Body of pancreas (tissue), 4 donors: ENCODE measurements around the gene REC114. TPM values are rescaled to one million over a fixed set of nuclear protein-coding genes. Genes with fewer than 3 reads are reported as not detected.

Source experiments
- ATAC-seq: fragments of 150-250 bp; one replicate; pipeline ENCODE4 v1.9.1; 2016
- DNase-seq, 4 donors: peaks; one replicate each; pipeline ENCODE4 v3.0.0-alpha.2; 2019
- H3K27ac ChIP-seq, 4 donors: fragments of 200-600 bp; sonication (generic); 1 replicate in 3 of 4; 2 replicates in 1 of 4; pipeline versions ENCODE4 v1.5.1 to v1.6.1; 2016 to 2019; ENCODE audit warnings: mild to moderate bottlenecking in 1 of 4, mixed read lengths in 1 of 4, moderate library complexity in 1 of 4
- H3K27me3 ChIP-seq, 2 donors: fragments of 200-600 bp; sonication (generic); one replicate each; pipeline ENCODE4 v1.6.0; 2016; ENCODE audit warnings: mild to moderate bottlenecking in 1 of 2
- H3K36me3 ChIP-seq, 2 donors: fragments of 200-600 bp; sonication (generic); replicated peaks in 1 of 2; 2 replicates each; pipeline ENCODE4 v1.5.1; 2016; ENCODE audit warnings: low read depth in 2 of 2; ENCODE audit not compliant: insufficient read depth in 1 of 2
- H3K4me1 ChIP-seq: fragments of 200-600 bp; sonication (generic); one replicate; pipeline ENCODE4 v1.6.0; 2016
- H3K4me3 ChIP-seq, 2 donors: fragments of 200-600 bp; sonication (generic); 1 replicate in 1 of 2; 2 replicates in 1 of 2; pipeline ENCODE4 v1.5.1; 2016 to 2019
- H3K9me3 ChIP-seq, 3 donors: fragments of 200-600 bp; sonication (generic); 1 replicate in 2 of 3; 2 replicates in 1 of 3; pipeline ENCODE4 v1.5.1; 2016
- CTCF ChIP-seq, 7 experiments: fragments of 450-650 bp in 4 of 7; fragments of 200-600 bp in 3 of 7; sonication (generic) in 3 of 7; IDR thresholded peaks; one replicate each; pipeline ENCODE4 v1.5.1; 2016 to 2019; ENCODE audit warnings: antibody characterized with exemption in 7 of 7
- POLR2A ChIP-seq, 3 donors: fragments of 450-650 bp; IDR thresholded peaks; one replicate each; pipeline ENCODE4 v1.6.1; 2016; ENCODE audit warnings: antibody characterized with exemption in 3 of 3, mild to moderate bottlenecking in 2 of 3
- WGBS, 2 donors: methylation state at CpG; one replicate each; pipeline ENCODE4 v1.1.5; 2017; 5-methylcytosine and 5-hydroxymethylcytosine counted together
- intact Hi-C: fragments of 100-400 bp; cut with DNase I; formaldehyde crosslinking; loops from one replicate; pipeline ENCODE4 v1.15.1; 2023
- total RNA-seq, 2 donors: library from RNA; depleted of rRNA; stranded (reverse); fragments of >200 nt; gene quantifications; one replicate each; pipeline ENCODE4 v1.1.0, GENCODE V29; 2016

Gene REC114
- total RNA-seq, result not detected

- WGBS, 2 donors, result 83 to 86% methylated on average over 15 to 22 of the region's 22 CpGs
- Histone ChIP-seq H3K27me3 (no peaks in the 10 kb centered on the region), H3K4me3 (no peak within 1 kb of the TSS), H3K27ac (no peak within 1 kb of the TSS), H3K9me3 (no peaks in the 10 kb centered on the region), H3K36me3 (no peaks in the 10 kb centered on the region), H3K4me1 (no peaks in the 10 kb centered on the region)
- intact Hi-C loops, result no loop called here
- TF ChIP-seq POLR2A (IDR thresholded peaks at IDR 0.05) (no peak), CTCF (IDR thresholded peaks at IDR 0.05) (no peak)
- DNase-seq (no peak), ATAC-seq (no peak)
These were observed at the start of gene REC114 for GRCh38 chr15:73442968-73443367. Gene REC114 (plus strand): TSS chr15:73443164. CDS start chr15:73443186, 22 bp downstream.

DNA sequence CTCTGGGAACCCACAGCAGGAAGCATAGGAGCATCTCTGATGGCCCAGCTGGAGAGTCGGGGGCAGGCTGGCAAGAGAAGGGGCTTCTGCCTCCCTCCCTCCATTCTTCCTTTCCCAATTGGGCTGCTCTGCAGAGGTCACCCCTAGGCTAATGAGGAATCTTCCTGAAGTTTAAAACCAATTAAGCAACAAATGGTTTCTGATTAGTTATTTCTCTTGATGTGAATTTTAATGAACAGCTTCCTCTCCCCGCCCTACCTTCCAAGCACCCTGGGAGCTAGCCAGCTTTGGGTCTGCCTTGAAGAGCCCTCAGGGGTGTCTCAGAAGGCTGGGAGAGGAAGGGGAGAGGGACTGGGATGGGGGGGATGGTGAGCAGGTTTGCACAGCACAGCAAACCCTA, 49.6 kb upstream of the REC114 start:
- DNase-seq (no peak), ATAC-seq (no peak)
- H3K27ac ChIP-seq, result no peak overlapping the region
- peaks cover 5% of the 10 kb centered on the region for H3K4me1 ChIP-seq
- no peak overlapping the region for H3K4me3 ChIP-seq
- no peaks in the 10 kb centered on the region for H3K36me3 ChIP-seq
- no peaks in the 10 kb centered on the region for H3K9me3 ChIP-seq
- intact Hi-C loops, result no loop called here
- WGBS, 2 donors, result 57 to 63% methylated on average over 2 of the region's 2 CpGs
- H3K27me3 ChIP-seq, result no peaks in the 10 kb centered on the region
- TF ChIP-seq POLR2A (IDR thresholded peaks at IDR 0.05) (no peak), CTCF (IDR thresholded peaks at IDR 0.05) (no peak)

DNA sequence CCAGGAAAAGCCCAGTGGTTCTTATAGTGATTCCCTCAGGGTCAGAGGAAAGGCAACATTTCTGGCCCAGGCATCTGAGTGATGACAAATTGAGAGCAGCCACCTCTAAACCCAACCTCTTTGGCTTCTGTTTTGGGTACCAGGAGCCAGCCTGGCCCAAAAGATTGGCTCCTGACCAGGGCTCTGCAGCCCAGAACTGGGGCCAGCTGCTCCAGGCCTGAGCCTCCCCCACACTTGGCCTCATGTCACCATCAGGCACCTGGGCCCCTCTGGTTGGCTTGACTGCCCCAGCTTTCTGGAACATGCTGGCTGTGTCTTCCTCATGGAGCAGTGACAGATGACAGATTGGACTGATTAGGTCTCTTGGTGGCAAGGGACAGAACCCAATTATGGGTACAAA, 48.2 kb upstream of the REC114 start:
- Histone ChIP-seq H3K27ac (no peak overlapping the region), H3K4me3 (no peak overlapping the region), H3K9me3 (no peaks in the 10 kb centered on the region), H3K27me3 (no peaks in the 10 kb centered on the region), H3K4me1 (no peaks in the 10 kb centered on the region), H3K36me3 (no peaks in the 10 kb centered on the region)
- DNase-seq, result no peak
- intact Hi-C loops, result no loop called here
- ATAC-seq, result no peak
- TF ChIP-seq CTCF (IDR thresholded peaks at IDR 0.05) (no peak), POLR2A (IDR thresholded peaks at IDR 0.05) (no peak)

- Histone ChIP-seq H3K36me3 (no peaks in the 10 kb centered on the region), H3K27me3 (no peaks in the 10 kb centered on the region), H3K4me3 (no peak overlapping the region), H3K27ac (no peak overlapping the region), H3K4me1 (no peaks in the 10 kb centered on the region), H3K9me3 (no peaks in the 10 kb centered on the region)
- no peak for DNase-seq
- ATAC-seq, result no peak
- intact Hi-C loops, result no loop called here
- 68 to 77% methylated on average over 2 of the region's 2 CpGs for WGBS, 2 donors
- no peak for TF ChIP-seq POLR2A (IDR thresholded peaks at IDR 0.05)
- TF ChIP-seq CTCF (IDR thresholded peaks at IDR 0.05), result no peak
These were observed 47.3 kb upstream of the REC114 start for GRCh38 chr15:73395671-73396070.

DNA sequence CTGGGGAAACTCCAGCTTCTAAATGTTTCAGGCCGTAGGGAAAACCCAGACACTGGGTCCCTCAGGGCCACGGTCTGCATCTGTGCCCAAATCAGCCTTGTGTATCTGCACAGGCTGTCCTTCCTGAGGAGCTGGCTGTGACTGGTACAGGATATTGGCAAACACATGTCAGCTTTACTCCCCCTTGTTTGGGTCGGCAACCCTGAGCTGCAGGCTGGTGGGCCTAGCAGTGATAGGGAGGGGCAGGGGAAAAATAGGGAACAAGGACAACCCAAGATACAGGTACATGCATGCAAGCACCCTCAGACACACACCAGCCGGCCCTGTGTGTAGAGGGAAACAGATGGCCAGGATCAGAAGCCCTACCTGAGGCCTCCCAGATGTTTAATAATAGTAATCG, 45.5 kb upstream of the REC114 start:
- no peaks in the 10 kb centered on the region for H3K36me3 ChIP-seq
- WGBS, 2 donors, result 60 to 65% methylated on average over 4 to 5 of the region's 5 CpGs
- no peaks in the 10 kb centered on the region for H3K27me3 ChIP-seq
- no peak overlapping the region for H3K4me3 ChIP-seq
- no peak for ATAC-seq
- intact Hi-C loops, result no loop called here
- no peaks in the 10 kb centered on the region for H3K9me3 ChIP-seq
- TF ChIP-seq POLR2A (IDR thresholded peaks at IDR 0.05), result no peak
- no peak for TF ChIP-seq CTCF (IDR thresholded peaks at IDR 0.05)
- no peak overlapping the region for H3K27ac ChIP-seq
- no peaks in the 10 kb centered on the region for H3K4me1 ChIP-seq
- no peak for DNase-seq
